Thyroid gland (tissue), 4 donors: ENCODE results near the gene RAE1. TPM values are rescaled to one million over a fixed set of nuclear protein-coding genes. Genes with fewer than 3 reads are reported as not detected.

ENCODE experiments used
- DNase-seq, 2 donors: peaks; one replicate each; pipeline ENCODE4 v3.0.0-alpha.2; 2019
- H3K27ac ChIP-seq, 3 donors: fragments of 200-600 bp; sonication (generic); 1 replicate in 2 of 3; 2 replicates in 1 of 3; pipeline ENCODE4 v1.5.1; 2016 to 2019; ENCODE audit warnings: mild to moderate bottlenecking in 1 of 3, moderate library complexity in 1 of 3
- H3K27me3 ChIP-seq: fragments of 200-600 bp; sonication (generic); one replicate; pipeline ENCODE4 v1.5.1; 2019
- H3K36me3 ChIP-seq, 2 donors: fragments of 200-600 bp; sonication (generic); one replicate each; pipeline ENCODE4 v1.5.1; 2016 to 2019
- H3K4me1 ChIP-seq, 2 donors: fragments of 200-600 bp; sonication (generic); one replicate each; pipeline ENCODE4 v1.5.1; 2017 to 2019
- H3K4me3 ChIP-seq, 3 donors: fragments of 200-600 bp; sonication (generic); replicated peaks in 1 of 3; 1 replicate in 2 of 3; 2 replicates in 1 of 3; pipeline ENCODE4 v1.5.1; 2016; ENCODE audit warnings: mild to moderate bottlenecking in 1 of 3
- H3K9me3 ChIP-seq: fragments of 200-600 bp; sonication (generic); one replicate; pipeline ENCODE4 v1.5.1; 2017
- POLR2A ChIP-seq, 2 donors: fragments of 450-650 bp; IDR thresholded peaks; one replicate each; pipeline ENCODE4 v1.6.1; 2017; ENCODE audit warnings: antibody characterized with exemption in 2 of 2, mild to moderate bottlenecking in 2 of 2, moderate library complexity in 1 of 2
- WGBS, 2 donors: methylation state at CpG; one replicate each; pipeline ENCODE4 v1.1.5; 2017; 5-methylcytosine and 5-hydroxymethylcytosine counted together
- intact Hi-C: fragments of 100-400 bp; cut with DNase I; formaldehyde crosslinking; loops from one replicate; pipeline ENCODE4 v1.15.1; 2023
- total RNA-seq, 4 donors: library from RNA; depleted of rRNA; stranded (reverse); fragments of >200 nt; gene quantifications; one replicate each; pipeline ENCODE4 v1.2.3, GENCODE V29; 2016
- TF ChIP-seq, protein P1 (sequence below), 6 experiments: fragments of 200-600 bp in 3 of 6; fragments of 450-650 bp in 3 of 6; sonication (generic) in 3 of 6; IDR thresholded peaks; one replicate each; pipeline ENCODE4 v1.5.1; 2016 to 2019; ENCODE audit warnings: antibody characterized with exemption in 6 of 6, mild to moderate bottlenecking in 2 of 6, inconsistent platforms in 1 of 6, moderate library complexity in 1 of 6

Gene RAE1
- total RNA-seq, 4 donors from 2014 or later: 17.5 to 26.4 (median 22.3) TPM

DNA sequence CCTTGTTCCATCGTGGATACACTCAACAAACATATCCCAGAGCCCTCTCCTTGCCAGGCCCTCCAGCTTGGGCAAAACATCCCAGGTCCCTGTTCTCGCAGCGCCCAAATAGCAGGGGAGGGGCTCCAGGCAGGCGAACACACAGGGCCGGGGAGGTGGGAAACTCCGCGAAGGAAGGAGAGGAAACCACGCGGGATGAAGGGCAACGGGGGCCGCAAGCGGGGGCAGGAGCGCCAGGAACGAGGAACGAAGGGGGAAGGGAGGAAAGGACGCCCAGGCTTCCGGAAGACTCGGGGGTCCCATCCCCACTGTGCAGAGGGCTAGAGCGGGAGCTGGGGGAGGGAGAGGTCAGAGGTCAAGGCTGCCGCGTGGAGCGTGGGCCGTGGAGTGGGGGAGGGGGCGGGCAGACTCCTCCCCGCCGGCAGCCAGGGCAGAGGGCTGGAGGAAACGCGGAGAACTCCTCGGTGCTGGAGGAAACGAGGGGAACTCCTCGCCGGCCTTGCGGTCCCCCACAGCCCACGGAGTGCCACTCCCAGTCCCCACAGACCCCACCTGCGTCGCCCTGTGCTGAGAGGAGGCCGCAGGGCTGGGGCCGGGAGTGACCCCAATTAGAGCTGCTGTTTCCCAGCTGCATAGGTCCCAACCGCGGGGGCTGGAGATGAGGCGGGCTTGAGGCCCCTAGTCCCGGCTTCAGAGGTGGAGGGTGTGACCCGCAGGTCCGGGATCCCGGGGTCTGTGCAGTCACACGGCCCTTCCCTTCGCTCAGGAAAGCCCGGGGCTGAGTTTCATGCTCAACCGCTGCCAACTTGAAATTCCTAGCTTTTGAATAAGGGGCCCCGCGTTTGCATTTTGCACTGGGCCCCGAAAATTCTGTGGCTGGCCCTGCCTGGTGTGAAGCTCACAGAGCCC is 38.9 kb downstream of the RAE1 start:
- Histone ChIP-seq H3K27me3 (no peaks in the 10 kb centered on the region), H3K9me3 (no peaks in the 10 kb centered on the region), H3K4me3 (peak overlapping the region in 2 of 3 donors; percentile 12 to 29), H3K36me3 (no peaks in the 10 kb centered on the region), H3K4me1 (peaks cover 5 to 30% of the 10 kb centered on the region in 2 donors), H3K27ac (peak overlapping the region; percentile 56 to 79 (median 59))
- intact Hi-C loops: loop anchor here (10.0 kb wide), 3 partner anchors 205 to 1825 kb away; no protein-coding TSS in a partner anchor
- DNase-seq: no peak
- 47 to 54% methylated on average over 24 to 38 of the region's 52 CpGs for WGBS, 2 donors
- no peak for TF ChIP-seq POLR2A (IDR thresholded peaks at IDR 0.05)
- TF ChIP-seq, protein P1, sequence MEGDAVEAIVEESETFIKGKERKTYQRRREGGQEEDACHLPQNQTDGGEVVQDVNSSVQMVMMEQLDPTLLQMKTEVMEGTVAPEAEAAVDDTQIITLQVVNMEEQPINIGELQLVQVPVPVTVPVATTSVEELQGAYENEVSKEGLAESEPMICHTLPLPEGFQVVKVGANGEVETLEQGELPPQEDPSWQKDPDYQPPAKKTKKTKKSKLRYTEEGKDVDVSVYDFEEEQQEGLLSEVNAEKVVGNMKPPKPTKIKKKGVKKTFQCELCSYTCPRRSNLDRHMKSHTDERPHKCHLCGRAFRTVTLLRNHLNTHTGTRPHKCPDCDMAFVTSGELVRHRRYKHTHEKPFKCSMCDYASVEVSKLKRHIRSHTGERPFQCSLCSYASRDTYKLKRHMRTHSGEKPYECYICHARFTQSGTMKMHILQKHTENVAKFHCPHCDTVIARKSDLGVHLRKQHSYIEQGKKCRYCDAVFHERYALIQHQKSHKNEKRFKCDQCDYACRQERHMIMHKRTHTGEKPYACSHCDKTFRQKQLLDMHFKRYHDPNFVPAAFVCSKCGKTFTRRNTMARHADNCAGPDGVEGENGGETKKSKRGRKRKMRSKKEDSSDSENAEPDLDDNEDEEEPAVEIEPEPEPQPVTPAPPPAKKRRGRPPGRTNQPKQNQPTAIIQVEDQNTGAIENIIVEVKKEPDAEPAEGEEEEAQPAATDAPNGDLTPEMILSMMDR (IDR thresholded peaks at IDR 0.05): no peak

DNA sequence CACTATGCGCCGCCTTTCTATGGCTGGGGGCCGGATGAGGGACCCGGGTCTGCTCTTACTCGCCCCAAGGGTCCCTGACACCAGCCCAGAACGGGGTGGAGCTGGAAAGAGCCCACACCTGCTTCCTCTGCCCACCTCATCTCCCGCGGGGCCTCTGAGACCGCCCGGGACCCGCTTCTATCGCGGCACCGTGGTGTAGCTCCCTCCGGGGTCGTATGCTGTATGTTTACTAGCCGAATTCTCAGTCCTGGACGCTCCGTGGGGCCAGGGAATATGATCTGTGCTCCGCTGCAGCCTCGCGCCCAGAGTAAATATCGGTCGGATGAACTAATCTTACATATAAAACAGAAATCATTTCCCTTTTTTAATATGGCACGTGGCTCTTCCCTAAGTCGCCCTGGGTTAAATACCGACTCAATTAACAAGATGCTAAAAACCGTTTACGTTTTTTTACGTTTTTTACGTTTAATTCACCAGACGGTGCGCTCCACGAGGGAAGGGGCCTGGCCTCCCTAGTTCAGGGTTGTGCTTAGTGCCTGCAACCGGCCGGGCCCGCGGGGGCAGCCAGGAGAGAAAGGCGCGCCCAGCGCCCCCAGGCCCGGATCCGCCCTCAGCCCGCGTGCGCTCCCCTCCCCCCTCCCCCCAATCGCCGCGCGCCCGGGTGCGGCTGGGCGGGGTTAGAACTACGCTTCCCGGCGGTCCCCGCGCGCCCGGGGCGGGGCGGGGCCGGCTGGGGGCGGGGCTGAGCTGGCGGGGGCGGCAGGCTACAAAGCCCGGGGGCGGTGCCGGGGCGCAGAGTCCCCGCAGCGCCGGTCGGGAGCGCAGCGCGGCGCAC is 39.8 kb downstream of the RAE1 start, which contains the start of gene RBM38:
TSS of gene RBM38 (plus strand) at position 793 of the 835 bp plus-strand sequence. CDS start 186 bp downstream, outside the sequence.
- Histone ChIP-seq H3K4me3 (peak within 1 kb of the TSS in 2 of 3 donors; percentile 12 to 58), H3K4me1 (peaks cover 5 to 30% of the 10 kb centered on the region in 2 donors), H3K27ac (peak within 1 kb of the TSS in 1 of 3 donors; percentile 53), H3K9me3 (no peaks in the 10 kb centered on the region), H3K36me3 (no peaks in the 10 kb centered on the region), H3K27me3 (no peaks in the 10 kb centered on the region)
- intact Hi-C loops: no loop called here
- WGBS, 2 donors: 48 to 51% methylated on average over 31 to 40 of the region's 78 CpGs
- no peak for TF ChIP-seq POLR2A (IDR thresholded peaks at IDR 0.05)
- TF ChIP-seq, protein P1 (IDR thresholded peaks at IDR 0.05): no peak
- DNase-seq: peak; percentile 47 to 49

DNA sequence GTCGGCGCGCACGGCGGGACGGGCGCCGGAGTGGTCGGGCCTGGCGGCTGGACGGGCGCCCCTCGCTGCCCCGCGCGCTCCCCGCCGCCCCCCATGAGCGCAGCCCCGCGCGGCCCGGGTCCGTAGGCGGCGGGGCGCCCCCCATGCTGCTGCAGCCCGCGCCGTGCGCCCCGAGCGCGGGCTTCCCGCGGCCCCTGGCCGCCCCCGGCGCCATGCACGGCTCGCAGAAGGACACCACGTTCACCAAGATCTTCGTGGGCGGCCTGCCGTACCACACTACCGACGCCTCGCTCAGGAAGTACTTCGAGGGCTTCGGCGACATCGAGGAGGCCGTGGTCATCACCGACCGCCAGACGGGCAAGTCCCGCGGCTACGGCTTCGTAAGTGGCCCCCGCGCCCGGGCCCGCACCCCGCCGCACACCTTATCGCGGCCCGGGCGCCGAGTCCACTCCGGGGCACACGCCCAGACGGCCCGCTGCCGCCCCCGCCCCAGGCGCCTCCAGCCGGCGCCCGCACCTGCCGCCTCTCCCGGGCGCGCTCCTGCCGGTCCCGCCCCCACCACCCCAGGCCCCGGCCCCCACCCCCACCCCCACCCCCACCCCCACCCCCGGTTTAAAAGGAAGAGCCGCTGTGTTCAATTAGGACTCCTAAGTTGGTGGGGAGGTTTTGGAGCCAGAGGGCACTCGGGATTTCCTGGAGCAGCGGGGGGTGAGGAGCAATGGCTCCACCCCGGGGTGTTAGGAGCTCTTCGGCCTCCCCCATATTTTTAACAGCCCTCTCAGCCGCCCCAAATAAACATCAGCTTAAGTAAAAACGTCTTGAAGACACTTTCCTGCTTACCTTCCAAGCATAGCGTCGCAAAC is 40.6 kb downstream of the RAE1 start:
- peaks cover 5 to 30% of the 10 kb centered on the region in 2 donors for H3K4me1 ChIP-seq
- H3K36me3 ChIP-seq: no peaks in the 10 kb centered on the region
- TF ChIP-seq, protein P1 (IDR thresholded peaks at IDR 0.05): no peak
- TF ChIP-seq POLR2A (IDR thresholded peaks at IDR 0.05): peak in 1 of 2 donors; percentile 47
- no peaks in the 10 kb centered on the region for H3K27me3 ChIP-seq
- 12 to 37% methylated on average over 4 to 8 of the region's 98 CpGs for WGBS, 2 donors
- peak; percentile 25 to 33 for DNase-seq
- intact Hi-C loops: no loop called here
- H3K4me3 ChIP-seq: peak overlapping the region in 2 of 3 donors; percentile 12 to 58
- no peaks in the 10 kb centered on the region for H3K9me3 ChIP-seq
- peak overlapping the region in 1 of 3 donors; percentile 53 for H3K27ac ChIP-seq

DNA sequence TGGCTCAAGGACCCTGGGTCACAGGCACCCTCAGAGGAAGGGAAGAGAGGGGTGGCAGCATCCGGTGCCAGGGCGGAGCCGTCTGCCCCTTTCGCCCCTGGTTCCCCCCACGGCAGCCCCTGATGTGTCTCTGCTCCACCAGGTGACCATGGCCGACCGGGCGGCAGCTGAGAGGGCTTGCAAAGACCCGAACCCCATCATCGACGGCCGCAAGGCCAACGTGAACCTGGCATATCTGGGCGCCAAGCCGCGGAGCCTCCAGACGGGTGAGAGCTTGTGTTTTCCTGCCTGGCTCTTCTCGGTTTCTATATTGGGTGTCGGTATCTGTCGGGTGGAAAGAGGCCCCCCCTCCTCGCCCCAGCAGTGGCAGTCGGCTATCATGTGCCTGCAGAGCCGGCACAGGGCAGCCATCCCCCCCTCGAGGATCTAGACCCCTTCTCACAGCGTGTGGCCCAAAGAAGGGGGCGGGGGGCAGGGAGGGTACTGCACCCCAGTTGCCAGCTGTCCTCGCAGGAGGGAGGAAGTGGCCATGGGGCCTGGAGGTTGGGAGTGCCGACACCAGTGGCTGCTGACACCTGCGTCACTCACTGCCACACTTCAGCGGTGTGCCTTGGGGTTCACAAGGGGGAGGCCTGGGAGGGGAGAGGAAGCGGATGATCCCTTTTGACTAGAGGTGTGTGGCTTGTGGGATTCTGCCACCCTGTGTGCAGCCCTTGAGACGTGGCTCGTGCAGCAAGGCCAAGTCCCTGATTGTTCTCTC is 41.6 kb downstream of the RAE1 start:
- Histone ChIP-seq H3K36me3 (no peaks in the 10 kb centered on the region), H3K27ac (peak overlapping the region in 1 of 3 donors; percentile 53), H3K27me3 (no peaks in the 10 kb centered on the region), H3K4me3 (peak overlapping the region in 2 of 3 donors; percentile 12 to 58), H3K4me1 (peaks cover 5 to 30% of the 10 kb centered on the region in 2 donors), H3K9me3 (no peaks in the 10 kb centered on the region)
- TF ChIP-seq, protein P1 (IDR thresholded peaks at IDR 0.05): no peak
- TF ChIP-seq POLR2A (IDR thresholded peaks at IDR 0.05): no peak
- 65 to 73% methylated on average over 25 of the region's 33 CpGs for WGBS, 2 donors
- peak; percentile 20 to 34 for DNase-seq
- intact Hi-C loops: no loop called here
